NOMO-1 (cell line): Measurements from ENCODE around the gene HOXD9.

ENCODE experiments used
- DNase-seq, 2 experiments: peaks; one replicate each; lab custom pipeline; 2025; ENCODE audit not compliant: unreplicated experiment in 2 of 2; lab: John Stamatoyannopoulos, UW

Gene HOXD9

GRCh38 chr2:176110415-176111308, 11.9 kb upstream of the HOXD9 start:
- DNase-seq = no peak

GRCh38 chr2:176111309-176111663, 11.2 kb upstream of the HOXD9 start:
- no peak for DNase-seq

DNA sequence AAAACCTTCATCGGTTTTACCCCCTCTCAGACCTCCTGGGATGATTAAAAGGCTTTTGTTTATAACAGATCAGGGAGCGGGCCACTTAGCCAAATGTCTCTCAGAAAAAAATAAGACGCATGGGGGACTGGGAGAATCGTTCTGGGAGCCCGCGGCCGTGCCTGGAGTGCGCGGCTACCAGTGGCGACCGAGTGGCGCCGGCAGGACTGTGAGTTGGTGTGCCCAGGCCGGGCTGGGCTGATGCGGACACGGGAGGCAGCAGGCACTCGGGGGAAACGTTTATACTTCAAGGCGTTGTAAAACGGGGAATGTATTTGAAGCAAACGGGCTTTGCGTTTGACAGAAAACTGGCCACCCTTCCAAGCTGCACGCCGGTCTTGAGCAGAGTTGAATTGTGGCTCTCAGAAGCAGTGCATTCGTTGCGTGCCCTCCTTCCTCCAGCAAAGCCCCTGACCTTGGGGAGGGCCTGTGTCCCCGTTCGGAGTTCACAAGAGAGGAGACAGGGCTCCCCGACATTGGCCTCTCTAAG, 10.6 kb upstream of the HOXD9 start:
- DNase-seq = no peak

DNA sequence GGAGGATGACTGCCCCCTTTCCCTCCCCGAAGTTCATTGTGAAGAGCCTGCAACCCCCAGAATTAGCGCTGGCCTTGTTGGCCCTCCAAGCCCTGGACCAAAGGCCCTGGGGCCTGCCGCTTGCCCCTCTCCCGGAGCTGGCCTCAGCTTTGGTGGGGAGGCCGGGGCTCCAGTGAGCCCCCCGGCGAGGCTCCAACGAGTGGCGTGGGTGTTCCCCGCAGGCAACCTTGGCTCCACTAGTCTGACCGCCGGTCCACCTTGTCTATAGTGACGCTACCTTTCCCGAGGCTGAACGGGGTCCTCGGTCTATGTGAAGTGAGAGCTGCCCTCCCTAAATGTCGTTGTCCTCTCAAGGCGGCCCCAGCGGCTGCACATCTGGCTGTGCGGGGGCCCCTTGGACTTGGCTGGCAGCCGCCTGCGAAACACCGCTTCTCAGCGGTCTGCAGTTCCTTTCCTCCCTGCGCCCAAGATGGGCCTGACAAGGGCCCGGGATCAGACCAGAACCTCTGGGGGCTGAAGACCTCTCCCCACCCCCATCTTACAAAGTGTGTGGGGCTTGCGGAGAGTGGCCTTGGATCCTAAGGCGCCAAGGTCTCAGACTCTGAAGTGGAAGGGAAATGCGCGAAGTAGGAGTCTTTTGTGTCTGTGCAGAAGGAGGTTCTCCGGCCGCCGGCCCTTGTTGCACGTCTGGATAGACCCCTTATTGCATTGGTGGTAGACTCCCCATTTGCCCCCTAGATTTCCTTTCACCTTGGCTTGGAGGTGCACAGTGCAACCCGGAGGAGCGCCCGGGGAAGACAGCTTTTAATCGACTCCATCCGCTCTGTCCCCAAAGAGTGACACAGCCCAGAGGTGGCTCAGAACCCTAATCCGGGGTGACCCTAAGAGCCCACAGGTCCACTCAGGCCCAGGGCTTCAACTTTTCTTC, 9.9 kb upstream of the HOXD9 start:
- no peak for DNase-seq

DNA sequence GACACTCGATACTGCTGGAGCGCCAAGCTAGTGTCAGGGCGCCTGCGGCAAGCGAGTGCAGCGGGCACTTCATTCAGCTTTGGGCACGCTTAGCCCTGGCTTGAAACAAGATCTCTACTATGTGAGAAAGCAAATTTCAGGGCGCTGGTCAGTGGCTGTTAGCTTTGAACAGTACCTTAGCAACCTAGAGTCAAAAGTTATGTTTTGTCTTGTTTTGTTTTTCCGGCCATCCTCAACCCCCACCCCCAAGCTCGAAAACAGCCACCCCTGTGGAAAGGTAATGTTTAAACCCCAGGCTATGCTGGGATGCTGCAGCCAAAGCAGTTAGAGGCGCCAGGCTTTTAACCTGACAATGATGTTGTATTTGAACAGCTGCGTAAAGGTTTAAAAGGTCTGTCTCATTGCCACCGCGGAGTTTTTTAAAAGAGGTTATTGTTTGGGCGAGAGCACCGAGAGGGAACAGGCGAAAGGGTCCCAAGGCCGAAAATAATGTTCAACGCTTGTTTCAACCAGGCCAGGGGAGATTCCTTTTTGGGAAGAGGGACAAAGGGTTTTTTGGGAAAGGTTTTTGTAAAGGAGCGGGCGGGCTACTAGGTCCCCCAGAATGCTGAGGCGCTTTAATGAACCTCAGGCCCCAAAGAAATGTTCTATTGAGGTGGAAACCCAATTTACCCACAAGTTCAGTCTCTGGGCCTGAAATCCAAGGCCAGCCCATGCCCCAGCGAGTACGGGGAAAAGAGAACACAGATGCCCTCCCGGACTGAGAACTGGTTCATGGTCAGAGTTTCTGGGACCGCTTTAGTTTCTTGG, 8.2 kb upstream of the HOXD9 start:
- DNase-seq = no peak

GRCh38 chr2:176114930-176115625, 7.4 kb upstream of the HOXD9 start:
- no peak for DNase-seq

DNA sequence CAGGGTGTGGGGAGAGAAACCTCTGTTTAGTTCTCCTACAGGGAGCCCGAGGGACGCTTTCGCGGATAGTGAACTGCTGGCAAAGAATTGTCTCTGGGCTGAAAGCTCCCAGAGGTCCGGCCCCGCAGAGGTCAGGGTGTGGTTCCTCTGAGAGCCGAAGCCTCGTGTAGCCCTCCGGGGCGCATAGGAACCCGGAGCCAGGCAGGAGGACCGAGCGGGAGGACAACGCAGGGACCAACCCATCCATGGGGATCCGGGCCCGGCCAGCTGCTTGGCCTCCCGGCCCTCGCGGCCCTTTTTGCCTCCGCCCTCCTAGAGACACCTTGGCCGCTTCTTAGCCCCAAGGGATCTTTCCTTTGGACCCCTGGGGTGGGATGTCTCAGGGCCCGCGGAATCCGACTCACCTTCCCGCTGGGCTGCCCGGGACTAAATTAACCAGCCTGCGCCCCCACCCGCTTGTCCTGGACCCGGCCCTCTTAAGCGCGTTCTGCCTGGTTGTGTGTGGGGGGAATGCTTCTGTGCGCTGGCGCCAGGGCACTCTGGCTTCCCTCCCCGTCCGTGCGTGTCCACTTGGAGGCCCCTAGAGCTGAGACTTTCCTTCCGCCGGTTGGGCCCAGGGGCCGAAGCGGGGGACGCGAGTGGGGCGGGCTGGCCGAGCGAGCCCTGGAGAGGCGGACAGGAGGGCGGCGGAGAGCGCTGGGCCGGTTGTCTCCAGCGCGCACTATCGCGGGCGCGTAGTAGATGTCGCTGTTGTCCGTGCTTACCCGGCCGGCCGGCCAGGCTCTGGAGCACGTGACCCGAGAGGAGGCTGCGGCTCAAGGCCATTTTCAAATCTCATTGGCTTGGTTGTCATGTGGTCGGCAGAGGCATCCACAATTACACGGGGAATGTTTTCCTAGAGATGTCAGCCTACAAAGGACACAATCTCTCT, 6.4 kb upstream of the HOXD9 start, which contains the start of gene HOXD10:
Gene HOXD10 (plus strand): TSS at position 896 of the 931 bp plus-strand sequence. CDS start 56 bp downstream, outside the sequence.
- no peak for DNase-seq

- DNase-seq = no peak
Measured at GRCh38 chr2:176117162-176117822, 5.2 kb upstream of the HOXD9 start.

DNA sequence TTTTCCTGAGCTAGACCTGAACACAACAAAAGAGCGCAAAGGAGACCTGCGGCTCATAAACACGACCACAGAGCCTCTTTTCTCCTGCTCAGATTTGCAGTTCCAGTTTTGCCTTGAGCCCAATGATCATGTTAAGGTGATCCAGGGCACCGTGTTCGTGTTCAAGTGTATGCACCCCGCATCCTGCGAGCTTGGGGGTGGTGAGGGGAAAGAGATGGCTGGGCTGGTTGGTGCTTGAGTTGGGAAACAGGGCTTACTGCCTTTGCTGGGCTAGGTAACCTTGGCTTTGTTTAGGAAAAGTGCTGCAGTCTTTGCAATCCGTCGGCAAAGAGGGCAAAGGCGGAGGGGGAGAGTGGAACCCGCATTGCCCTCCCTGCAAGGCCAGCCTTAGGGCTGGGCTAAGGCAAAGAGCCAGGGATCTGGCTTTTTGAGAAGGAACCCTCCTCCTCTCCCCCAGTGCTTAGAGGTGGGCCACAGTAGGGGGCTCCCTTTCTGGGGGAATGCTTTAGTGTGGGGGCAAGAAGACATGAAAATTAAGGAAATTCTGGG, 4.6 kb upstream of the HOXD9 start:
- DNase-seq = no peak

GRCh38 chr2:176118601-176119339, 3.7 kb upstream of the HOXD9 start:
- DNase-seq = peak; percentile 18 to 27

DNA sequence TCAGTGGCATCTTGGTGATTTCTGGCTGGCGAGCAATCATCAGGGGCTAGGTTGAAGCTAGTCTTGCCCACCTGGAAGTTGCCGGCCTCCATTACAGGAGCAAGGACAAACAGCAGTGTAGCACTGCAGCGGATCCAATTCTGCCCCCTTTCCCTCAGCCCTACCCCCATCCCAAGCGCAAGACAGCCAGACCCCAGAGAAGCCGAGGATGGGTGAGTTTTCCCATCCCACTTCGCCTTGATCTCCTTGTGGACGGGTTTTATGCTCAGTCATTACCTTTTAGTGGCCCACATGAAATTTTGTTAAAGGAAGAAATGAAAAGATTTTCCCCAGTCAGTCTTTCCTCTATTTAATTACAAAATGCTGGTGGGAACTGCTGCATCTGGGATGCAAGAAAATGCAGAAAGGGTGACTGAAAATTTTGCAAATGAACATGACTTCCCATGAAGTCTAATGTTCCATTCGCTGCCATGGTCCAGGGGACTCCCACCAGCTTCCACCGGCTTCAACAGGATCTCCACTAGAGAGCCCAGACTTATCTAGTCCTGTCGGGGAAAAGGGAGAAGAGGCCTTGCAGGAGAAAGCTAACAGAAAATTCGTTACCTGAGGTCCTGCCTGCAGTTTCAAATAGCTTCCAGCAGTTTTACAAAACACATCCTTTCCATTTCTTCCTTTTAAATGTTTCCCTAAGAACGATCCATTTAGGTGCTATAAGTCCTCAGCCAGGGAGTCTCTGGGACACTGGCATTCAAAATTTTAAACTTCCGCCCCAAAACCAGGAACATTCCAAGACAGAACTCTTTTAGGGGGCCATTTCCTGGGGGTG, 1.9 kb upstream of the HOXD9 start:
- DNase-seq = no peak

DNA sequence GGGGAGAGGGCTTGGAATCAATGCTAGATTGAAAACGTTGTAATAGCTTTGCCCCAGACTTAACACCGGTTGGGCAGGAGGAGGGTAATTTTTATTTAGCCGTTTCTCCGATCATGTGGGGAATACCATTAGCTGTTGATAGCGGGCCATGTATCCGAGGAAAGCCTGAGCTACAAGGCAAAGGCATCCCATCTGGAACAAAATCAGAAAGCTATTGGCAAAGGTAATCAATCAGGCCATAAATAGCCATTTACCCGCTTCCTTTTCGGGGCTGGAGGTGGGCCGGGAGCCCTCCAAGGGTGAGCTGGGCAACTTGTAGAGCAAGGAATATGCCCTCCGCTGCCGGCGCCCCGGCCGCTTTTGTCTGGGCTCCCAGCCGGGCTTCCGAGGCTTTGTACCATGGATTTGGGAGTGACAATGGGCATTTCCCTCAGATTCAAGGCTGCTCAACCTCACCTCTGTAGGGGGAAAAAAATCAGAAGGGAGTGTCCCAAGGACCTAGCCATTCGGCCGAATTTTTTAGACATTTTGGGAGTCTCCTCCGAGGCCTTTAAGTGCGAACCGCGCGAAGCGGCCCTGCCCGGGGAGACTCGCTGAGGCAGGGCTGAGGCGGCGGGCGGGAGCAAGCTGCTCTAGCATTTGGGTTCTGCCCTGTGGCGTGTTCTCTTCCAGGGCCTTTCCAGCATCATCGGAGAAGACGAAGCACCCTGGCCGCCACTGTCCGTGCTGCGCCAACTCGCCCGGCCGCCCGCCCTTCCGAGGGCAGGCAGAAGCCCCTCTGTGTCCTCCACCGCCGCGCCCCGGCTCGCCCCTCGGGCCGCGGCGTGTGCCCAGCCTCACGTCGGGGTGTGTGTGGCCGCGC, 1.1 kb upstream of the HOXD9 start:
- DNase-seq = no peak

DNA sequence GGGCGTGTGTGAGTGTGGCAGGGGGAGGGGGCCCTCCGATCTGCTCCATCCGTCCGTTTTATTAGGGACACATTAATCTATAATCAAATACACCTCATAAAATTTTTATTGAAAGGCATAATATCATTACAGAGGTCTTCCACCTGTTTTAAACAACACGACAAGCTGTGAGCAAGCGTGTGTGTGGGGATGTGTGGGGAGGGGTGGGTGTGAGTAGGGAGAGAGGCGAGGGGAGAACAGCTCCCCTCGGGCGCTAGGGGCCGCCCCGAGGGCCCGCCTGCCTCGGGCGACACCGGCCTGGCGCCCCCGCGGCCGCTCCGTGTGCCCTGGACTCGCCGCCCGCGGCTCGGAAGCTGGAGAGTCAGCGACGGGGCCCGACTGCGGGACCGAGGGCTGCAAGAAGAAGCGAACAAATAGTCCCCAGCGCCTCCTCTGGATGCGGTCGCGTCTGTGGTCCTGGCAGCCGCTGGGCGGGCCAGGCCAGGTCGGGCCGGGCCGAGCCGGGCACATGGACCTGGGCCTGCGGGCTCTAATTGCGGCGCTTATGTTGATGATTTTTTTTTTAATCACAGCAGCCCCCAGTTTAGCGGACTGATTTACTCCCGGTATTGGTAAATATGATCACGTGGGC, 352 bp upstream of the HOXD9 start:
- no peak for DNase-seq

DNA sequence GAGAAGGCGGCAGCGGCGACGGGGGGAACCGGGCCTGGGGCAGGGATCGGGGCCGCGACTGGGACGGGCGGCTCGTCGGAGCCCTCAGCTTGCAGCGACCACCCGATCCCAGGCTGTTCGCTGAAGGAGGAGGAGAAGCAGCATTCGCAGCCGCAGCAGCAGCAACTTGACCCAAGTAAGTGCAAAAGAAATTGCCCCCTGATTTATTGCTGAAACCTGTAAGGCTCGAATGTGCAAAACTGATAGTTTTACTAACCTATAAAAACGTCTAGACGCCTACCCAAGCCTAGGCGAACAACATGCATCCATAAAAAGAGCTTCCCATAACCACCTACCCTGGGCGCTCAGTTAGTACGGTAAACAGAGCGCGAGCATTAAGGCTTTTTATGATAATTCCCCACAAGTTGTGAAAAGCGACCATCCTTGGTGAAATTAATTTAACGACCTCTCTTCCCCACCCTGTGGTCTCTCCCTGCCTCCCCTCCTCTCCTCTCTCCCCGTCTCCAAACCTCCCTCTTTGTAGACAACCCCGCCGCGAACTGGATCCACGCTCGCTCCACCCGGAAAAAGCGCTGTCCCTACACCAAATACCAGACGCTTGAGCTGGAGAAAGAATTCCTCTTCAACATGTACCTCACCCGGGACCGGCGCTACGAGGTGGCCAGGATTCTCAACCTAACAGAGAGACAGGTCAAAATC, 1.0 kb downstream of the HOXD9 start:
- DNase-seq = no peak
